ENCODE results near the gene UBE2G1. TPM values are rescaled to one million over a fixed set of nuclear protein-coding genes. Genes with fewer than 3 reads are reported as not detected.

The UBE2G1 gene, protein sequence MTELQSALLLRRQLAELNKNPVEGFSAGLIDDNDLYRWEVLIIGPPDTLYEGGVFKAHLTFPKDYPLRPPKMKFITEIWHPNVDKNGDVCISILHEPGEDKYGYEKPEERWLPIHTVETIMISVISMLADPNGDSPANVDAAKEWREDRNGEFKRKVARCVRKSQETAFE
- total RNA-seq: 10.9 and 16.9 TPM in 2 replicates

DNA sequence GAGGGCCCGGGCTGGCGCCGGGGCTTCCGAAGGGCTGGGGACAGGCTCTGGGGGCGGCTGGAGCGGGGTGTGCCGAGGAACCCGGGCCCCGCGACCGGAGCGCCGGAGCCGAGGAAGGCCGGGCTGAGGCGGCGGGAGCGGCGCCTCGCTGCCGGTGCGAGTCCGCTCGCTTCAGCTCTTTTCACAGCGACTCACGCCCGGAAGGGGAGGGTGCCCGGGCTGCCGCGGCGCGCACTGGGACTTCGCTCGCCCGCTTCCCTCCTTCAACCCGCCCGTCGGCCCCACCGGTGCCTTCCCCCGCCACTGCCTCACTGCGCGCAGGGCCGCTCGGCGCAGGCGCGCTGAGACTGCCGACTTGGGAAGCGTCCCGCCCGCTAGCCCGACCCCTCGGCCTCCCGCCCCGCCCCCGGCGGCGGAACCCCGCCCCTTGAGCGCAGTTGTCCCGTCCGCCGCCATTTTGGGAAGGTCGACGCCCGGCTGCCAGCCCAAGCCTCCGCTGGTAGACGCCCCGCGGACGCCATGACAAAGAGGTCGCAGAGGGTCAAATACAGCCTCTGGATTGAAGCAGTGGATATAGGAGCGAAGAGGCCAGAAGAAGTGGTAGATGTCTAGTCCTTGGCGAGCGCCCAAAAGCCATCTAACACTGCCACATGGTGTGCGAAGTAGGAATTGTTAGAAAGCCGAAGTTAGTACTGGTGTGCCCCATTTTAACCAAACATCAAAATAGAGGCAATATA lies at the start of gene UBE2G1:
UBE2G1 (minus strand) TSS at position 349 of the 737 bp plus-strand sequence. CDS start 359 bp downstream, outside the sequence.

DNA sequence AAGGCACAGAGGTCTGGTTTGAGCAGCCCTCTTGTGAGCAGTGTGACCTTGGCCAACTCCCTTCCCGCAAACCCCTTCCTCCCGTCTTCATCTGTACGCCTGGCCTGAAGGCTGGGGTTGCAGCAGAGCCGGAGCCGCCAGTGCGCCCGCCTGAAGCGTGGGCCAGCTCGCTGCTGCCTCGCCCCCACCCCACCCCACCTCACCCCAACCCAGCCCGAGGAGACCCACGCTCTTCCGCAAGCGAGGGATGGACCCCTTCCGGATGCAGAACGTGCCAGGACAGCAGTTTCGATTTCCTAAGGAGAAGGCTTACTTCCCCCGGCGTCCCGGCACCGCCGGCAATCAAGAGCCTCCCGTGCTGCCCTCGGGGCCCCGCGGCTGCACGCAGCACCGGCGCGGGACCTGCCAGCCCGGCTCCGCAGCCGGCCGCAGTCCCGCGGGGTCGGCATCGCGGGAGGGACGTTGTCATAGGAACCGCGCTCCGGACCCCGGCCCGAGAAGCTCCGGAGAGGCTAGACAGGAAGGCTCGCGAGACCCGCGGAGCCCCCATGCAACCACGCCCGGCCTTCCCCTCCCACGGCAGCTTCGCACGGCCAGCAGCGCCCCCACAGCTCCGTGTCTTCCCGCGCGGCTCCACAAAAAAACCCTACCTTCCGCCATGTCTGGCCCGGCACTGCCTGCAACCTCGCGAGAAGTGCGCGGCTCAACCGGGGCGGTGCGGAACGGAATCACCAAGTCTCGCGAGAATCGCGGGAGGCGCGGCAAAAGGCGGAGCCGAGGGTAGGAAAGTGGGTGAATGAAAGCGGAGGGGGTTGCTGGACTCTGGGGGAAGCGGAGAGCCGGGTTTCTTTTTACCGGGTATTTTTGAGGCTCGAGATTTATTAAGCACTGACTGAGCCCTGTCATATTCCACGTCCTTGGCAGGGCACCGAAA lies 102.9 kb downstream of the UBE2G1 start, which contains the start of gene ANKFY1:
ANKFY1 (minus strand) TSS at position 698 of the 934 bp plus-strand sequence; CDS start at position 660, 38 bp downstream.

Other genes starting within 250 kb of the UBE2G1 start
- gene ZZEF1, start 223.6 kb downstream of the UBE2G1 start, total RNA-seq: 18.8 and 21.0 TPM in 2 replicates
- 42.0 and 54.2 TPM in 2 replicates for gene CYB5D2, start 223.5 kb downstream of the UBE2G1 start, total RNA-seq
- 33.3 and 44.4 TPM in 2 replicates for gene ANKFY1, start 102.7 kb downstream of the UBE2G1 start, total RNA-seq
- not detected in 2 replicates for gene SPNS3, start 67.3 kb upstream of the UBE2G1 start, total RNA-seq
- gene SPNS2, start 132.2 kb upstream of the UBE2G1 start, total RNA-seq: 0.09 and 0.16 TPM in 2 replicates
- 21.9 and 32.3 TPM in 2 replicates for gene MYBBP1A, start 188.7 kb upstream of the UBE2G1 start, total RNA-seq
- gene GGT6, start 193.9 kb upstream of the UBE2G1 start, total RNA-seq: under 0.01 TPM in 1 of 2 replicates, not detected in the other
- gene SMTNL2, start 217.9 kb upstream of the UBE2G1 start, total RNA-seq: 0.47 and 10.1 TPM in 2 replicates

Measured in bronchial smooth muscle cell (primary cell).